Hematopoietic multipotent progenitor cell treated with erythropoietin and hydrocortisone succinate and interleukin-3 and kit ligand, for 6 days (in vitro differentiated cells): Measurements from ENCODE around the gene CPA2.

Experiments used
- DNase-seq: peaks from one replicate; pipeline ENCODE4 v3.0.0-alpha.2; 2015

Gene CPA2

DNA sequence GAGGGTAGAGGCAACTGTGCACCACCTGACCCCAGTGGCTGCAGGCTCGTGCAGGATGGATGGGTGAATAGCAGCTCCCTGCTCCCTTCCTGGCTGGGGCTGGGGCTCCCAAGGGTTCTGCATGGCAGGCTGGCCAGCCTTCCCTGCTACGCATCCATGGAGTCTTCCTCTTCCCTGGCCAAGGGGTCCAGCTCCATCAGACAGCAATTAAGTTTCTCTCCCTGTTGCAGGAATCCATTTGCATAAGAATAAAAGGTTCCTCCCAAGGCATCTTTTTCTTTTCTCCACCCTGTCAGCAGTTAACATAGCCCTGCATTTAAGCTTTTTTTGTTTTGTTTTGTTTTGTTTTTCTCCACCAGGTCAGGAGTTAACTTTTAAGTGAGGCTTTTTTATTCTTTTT, 10.0 kb upstream of the CPA2 start:
- DNase-seq: no peak

DNA sequence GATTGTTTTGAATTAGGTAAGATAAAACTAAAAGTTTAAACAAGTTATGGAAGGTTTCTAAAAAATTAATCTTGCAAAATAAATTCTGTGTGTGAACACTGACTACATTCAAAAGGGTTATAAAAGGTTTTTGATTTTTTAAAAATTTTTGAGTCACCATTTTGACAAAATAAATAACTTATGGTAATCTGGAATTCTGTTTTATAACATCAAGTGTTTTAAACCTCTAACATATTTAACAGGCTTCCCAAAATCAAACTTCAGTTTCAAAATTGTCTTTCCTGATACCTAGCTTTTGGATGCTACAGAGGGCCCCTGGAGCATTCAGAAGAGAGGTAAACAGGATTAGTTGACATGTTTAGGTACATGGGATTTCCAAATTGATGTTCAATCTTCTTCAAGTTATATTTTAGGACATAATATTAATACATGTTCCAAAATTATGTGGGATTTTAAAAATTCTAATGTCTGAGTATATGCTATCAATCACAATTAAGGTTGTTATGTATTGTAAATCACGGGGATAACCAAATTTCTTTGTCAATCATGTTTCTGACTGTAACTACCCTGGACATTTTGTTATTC, 8.1 kb upstream of the CPA2 start:
- DNase-seq: no peak

DNA sequence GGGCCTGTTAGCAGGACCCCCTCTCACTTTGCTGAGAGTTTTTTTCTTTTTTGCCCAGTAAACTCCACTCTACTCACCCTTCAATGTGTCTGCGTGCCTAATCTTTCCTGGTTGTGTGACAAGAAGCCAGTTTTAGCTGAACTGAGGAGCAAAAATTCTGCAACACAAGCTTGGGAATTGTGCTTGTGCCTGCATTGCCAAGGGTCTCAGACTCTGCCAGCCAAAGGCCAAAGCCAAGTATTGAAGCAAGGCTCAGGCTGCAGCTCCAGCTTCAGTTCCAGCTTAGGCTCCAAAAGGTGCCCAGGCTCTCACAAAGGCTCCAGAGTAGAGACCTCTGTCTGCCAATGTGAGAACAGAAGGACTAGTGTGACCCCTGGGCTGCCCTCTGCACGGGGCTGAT, 4.2 kb upstream of the CPA2 start:
- DNase-seq: no peak

DNA sequence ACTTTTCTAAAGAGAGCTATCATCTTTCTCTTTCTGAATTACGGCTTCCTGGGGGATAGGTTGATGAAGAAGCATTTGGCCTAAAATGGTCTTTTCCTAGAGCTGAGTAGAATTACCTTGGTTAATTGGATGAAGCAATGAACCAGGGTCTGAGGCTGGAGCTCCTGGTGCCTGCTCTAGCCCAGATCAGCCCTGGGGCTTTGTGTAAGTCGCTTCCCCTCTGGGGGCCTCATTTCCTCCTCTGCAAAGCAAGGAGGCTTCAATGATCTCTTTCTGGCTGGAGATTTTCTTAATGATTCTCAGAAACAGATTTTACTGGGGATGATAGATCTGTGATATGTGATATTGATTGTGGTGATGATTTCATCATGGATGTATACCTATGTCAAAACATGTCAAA, 3.5 kb upstream of the CPA2 start:
- no peak for DNase-seq

DNA sequence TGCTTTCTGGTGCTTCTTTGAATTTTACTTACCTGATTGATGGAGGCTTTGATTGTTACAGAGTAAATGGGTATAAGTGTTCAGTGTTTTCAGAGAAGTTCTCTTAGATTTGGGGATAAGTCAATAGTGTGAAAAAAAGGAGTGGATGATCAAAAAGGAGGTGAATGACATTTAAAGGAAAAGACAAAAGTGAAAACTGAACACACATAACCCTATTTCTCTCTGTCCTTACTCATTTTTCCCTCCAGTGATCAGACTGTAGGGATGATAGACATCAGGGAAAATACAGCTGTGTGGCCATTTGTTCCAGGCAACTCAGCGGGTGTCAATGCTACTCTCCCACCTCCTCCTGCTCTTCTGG, 278 bp downstream of the CPA2 start:
- no peak for DNase-seq

DNA sequence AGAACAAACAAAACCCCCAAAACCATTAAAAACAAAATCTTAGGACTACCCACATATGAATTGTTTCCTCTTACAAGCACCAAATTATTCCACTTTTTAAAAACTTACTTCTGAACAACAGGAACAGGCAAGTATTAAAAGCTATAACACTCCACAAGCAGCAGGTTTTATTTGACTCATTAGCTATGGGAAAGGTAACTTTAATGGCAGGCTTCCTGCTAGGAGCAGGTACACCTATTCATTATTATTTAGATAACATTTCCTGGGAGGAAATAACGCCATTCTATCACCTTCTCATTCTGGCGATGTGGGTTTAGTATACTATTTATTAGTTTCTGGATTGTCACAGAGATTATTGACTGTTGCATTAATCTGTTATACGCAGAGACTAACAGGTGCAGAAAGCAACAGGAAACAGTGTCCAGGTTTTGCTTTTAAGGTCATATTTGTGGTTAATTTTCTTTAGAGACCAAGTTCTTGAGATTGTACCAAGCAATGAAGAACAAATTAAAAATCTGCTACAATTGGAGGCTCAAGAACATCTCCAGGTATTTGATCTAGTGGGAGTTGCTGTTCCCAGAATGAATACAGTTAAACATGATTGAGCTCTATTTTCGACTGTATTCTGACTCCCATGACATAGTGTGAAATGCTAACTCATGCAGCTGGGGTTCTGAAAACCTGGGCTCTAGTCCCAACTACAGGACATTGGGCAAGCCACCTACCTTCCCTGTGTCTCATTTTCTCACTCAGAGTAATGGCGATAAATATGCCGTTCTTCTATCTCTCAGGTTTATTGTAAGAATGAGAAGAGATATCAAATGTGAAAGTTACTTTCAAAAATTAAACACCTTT, 2.0 kb downstream of the CPA2 start:
- DNase-seq: no peak

DNA sequence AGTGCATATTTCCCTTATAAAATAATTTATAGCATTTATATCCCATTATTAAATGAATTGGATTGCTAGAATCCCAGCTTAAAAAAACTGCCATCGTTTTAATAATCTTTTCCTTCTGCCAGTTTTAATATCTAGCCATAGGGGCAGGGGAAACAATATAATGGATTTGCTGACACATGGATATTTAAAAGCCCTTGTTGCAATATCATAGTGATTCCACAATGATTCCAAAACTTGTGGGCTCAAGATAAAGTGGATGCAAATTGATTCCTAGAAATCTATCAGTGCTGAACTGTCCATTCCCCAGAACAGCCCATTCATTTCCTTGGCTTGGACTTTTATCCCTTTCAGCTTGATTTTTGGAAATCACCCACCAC, 2.6 kb downstream of the CPA2 start:
- DNase-seq: no peak

DNA sequence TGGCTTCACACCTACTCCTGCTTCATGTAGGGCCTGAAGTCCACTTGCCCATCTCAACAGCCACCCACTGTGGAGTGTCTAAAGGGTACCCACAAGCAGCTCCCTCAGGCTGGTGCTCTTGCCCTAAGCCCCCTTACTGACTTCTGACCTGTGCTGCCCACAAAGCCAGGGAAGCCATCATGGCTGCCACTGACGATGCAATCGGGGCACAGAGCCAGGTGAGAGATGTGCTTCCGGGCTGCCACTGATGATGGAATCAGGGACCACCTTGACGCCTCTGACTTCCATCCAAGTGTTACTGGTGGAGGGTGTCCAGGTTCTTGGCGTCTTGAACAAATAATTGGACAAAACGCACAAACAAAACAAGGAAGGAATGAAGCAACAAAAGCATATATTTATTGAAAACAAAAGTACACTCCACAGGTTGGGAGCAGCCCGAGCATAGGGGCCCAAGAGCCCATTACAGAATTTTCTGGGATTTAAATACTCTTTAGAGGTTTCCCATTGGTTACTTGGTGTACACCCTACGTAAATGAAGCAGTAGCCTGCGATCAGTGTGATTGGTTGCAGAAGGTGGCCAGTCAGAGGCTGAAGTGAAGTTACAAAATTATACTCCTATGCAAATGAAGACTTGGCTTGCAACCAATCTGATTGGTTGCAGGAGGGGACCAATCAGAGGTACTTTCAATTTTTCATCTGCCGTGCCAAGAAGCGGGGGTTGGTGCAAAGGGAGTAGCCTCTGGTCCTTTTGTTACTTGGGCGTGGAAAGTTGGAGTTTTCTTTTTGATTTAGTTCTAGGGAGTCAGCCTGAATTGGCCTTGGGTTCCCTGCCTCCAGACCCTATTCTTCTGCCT, 4.5 kb downstream of the CPA2 start:
- DNase-seq: peak; percentile 7

DNA sequence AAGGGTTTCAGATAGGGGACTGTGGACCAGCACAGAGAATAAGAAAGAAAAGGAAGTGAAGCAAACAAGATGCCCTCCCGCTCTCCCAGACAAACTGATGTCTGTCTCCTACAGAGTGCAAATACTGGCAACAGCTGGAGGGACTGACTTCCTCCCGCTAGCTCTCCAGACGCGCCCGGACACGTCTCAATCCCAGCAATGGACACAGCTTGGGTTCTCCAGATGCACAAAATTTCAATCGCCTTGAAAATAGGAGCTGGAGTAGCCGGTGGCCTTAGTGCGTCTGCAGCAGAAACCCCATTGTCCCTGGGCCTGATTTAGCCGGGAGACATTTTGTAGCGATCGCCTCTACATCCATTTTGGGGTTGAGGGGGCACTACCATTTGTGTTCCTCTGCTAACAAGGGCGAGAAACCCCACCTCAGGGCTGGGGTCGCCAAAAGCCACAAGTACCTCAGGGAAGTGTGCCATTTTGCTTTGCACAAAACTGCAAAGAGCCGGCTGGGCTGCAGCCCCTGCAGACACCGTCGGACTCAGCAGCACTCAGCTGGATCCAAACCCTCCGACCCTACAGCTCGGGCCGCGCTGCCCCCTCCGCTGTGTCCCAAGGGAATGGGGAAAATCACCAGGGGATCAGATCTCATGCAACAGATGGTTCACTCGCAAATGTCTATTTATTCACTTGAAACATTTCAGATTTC, 5.9 kb downstream of the CPA2 start:
- DNase-seq: no peak

DNA sequence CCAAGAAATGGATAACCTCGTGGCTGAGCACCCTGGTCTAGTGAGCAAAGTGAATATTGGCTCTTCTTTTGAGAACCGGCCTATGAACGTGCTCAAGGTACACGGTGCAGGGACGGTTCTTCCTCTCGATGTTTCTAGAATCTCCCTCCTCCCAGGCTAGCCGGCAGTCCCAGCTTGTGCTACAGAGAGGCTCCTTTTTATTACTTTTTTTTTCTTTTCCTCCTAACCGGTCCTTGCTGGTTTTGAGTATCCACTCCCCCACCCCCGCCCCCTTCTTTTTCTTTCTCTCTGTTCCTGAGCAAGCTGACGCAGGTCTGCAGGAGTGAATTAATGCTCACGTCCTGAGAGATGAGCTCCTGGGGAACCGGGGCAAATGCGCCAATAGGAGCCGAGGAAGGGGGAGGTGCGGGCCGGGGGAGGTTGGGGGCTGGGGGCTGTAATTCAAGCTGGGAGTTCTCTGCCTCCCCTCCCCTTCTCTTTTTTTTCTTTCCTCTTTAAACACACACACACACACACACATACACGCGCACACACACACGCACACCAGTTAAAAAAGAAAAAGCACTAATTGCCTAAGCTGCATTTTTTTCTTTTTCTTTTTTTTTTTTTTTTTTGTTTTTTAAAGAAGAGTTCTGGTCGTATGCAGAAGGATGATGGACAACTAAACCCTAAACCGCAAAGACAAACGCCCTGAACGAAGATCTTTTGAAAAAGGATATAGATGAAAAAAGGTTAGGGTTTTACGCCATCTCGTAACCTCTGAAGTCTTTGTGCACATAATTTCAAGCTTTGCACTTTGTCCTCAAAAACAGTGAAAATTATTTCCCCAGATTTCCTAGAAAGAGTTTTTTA, 6.6 kb downstream of the CPA2 start:
- DNase-seq: peak; percentile 26

DNA sequence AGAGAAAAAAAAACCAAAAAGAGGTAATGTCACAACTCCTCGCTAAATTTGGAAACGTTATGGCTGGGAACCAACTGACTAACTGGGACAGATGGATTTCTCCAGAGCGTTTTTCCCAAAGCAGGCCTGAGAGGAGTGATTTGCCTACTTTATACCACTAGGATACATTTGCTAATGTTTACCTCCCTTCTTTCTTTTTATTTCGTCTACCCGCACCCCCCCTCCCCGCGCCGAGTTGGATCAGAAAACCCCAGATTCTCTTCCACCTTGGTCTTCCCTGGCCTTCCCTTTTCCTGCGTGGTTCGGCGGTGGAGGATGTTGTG, 7.2 kb downstream of the CPA2 start:
- DNase-seq: no peak

DNA sequence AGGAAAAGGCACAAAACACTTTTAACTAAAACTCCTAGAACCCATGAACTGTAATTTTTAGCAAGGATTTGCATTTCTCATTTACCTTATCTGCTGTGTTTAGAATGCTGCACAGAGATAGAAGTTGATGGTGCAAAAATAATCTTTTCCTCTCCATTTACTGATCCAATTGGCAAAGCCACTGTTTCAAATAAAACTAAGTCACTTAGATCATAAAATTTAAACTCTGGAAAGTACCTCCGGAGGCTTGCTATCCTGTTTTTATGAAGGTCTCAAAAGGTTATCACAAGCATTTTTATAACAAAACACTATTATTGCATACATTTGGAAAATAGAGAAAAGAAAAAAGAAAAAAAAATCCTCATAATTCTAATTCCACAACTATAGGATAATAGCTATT, 7.6 kb downstream of the CPA2 start:
- DNase-seq: no peak

DNA sequence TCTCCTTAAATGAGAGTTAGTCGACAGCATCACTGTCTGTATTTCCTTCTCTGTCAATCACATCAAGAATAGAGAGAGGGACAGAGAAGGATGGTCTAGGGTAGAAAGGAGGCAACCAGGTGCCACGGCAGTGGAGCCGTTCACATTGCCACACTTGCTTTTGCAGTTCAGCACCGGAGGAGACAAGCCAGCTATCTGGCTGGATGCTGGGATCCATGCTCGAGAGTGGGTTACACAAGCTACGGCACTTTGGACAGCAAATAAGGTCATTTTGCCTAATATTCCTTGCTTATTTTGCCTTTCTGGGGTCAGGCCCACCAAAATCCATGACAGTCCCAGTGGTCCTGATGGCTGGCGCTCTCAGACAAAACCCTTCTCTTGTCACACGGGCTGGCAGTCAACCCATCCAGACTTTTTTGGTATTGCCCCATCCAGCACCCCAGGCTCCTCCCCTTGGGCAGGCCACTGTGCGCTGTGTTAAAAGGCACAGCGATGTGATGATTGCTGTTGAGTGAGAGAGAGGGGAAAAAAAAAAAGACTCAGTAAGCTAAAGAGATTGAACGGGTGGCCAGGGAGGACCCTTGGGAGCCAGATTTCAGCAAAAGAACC, 8.4 kb downstream of the CPA2 start:
- DNase-seq: no peak

DNA sequence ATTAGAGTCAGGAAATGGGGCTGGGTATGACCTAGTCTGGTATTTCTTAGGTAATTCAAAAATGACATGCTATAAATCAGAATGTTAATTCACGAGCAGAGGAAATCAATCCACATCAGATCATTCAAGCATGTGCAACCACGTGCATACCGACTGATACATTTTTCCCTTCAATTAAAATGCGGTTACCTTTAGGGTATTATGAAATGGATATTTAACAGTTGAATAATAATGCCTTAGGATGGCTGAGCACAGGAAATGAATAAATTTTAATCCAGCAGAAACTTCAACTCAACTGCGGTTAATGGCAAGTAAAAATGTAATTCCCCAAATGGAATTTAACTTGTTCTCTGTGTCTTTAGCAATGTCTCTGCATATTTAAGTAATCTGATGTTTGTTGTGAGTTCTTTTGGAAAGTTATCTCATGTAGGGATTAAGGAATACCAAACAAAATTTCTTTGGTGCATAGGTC, 9.2 kb downstream of the CPA2 start:
- no peak for DNase-seq

DNA sequence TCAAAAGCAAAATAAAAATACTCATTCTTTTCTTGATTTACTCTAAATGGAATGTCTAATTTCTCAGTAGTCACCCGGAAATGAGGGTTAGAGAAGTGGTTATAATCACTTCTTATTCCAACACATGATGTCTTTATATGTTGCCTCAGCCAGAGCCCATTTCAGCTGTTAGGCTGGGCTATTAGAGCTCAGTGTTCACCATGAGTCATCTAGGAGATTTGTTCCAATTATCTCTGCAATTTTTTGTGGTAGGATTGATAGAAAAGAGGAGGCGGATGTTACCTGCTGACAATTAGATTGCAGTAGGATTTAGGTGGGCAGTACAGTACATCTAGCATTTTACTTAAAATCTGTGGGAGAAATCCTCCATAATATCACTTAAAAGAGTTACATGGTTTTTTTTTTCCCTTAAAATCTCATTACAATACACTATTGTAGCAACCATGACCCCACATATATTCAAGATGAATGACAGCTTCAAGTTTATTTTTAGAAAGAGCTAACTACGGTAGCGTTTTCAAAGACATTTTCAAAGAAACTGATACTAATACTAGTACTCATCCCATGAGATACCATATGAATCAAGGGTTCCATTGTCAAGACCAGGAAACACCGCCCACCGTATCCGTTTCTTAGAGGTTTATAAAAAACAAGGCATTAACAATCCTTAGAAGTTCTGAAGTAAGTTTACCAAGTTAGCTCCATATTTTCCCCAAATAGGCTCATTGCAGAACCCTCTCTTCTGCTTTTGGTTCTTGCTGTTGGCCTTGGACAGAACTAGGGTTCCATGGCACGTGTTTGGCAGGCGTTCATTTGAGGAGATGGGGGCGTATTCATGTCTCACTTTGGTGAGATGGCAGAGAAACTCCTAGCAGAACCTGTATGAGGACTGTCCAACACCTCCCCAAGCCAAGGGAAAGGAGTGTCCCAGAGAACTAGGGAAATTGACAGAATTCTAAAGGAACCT, 10.4 kb downstream of the CPA2 start:
- no peak for DNase-seq

DNA sequence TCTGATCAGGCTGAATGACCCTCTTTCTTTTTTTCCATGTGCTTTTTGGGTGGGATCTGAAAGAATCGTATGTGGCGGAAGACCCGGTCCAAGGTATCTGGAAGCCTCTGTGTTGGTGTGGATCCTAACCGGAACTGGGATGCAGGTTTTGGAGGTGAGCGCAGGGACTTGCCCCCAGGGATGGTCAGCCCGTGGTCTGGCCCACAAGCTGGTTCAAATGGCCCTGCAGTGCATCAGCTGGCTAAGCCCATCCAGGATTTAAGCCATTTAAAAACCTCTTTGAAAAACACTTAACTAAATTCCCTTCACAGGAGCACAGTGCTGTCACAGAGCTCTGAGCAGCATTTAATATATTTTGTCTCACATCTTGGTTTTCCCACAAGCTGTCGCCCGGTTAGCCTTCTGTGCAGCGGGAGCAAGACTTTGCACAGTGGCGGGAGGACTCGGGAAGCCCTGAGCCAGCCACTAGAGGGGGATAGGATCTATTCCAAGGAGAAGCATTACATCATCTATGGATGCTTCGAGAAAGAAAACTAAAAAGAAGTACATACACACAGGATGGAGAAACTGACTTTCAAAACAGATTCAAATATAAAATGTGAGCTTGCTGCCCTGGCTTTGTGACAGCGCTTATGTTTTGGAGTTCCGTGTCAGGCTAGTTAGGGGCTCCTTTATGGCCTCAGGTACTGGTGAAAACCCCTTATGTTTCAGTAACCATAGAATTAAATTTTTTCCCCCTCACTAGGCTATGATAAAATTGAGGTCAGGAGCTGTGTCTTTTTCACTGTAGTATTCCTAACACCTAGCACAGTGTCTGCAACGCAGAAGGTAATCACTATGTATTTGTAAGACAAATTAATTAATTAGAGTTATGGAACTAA, 11.3 kb downstream of the CPA2 start:
- DNase-seq: peak; percentile 30

DNA sequence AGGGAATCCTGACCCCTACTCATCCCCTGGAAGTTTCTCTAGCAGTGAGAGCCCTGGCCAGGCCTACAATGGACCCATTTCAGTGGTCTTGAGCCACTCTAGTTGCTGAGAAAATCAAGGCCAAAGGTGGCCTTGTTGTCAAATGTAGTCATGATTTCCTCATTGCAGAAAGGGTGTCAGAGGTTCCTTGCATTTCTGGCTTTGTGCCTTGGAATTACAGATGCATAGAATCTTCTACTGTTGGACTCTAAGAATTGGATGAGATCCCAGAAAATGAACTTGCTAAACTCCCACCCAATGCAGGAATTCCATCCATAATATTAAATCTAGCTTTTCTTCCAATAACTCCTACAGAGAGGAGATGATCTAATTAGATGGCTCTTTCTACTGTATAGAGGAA, 12.2 kb downstream of the CPA2 start:
- DNase-seq: no peak

DNA sequence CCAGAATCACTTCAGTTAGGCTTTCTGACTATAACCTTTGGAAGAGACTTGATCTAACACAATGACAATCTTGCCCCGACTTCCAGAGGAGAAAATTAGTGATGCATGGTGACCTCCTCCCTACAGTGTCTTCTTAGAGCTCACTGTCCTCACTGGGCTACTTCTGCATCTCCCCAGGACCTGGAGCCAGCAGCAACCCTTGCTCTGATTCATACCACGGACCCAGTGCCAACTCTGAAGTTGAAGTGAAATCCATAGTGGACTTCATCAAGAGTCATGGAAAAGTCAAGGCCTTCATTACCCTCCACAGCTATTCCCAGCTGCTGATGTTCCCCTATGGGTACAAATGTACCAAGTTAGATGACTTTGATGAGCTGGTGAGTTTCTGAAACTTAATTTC, 12.6 kb downstream of the CPA2 start:
- DNase-seq: no peak

DNA sequence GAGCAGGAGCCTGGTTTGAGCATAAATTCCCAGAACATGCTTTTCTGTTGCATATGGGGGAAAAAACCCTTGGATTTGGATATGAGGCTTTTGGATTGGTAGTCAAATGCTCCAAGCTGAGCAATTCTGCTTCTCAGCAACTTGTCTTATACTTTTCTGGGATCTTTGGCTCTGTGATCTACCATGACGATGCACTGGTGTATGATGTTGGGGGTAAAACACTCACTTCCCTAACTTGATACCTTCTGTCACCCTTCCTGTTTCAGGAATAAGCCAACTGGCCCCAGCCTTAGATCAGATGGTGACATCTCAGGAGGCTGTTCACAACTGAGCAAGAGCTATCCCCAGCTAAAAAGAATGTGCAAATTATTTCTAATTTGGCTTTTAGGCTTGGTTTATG, 13.2 kb downstream of the CPA2 start:
- no peak for DNase-seq

DNA sequence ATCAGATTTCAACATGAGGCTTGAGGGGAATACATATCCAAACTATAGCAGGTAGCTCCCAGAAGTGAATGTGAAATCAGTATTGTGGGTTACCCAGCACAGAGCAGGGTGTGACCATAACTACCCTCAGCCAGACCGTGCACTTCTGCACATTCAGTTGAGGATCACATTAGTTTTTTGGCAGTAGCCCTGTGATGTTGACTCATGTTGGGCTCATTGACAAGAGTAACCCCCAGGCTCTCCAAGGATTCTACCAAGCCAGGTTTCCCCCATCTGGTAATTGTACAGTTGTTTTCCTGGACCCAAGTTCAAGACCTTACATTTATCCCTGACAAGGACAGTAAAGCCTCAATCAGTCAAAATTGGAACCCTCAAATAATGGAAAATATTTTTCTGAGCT, 14.6 kb downstream of the CPA2 start:
- no peak for DNase-seq
